ENCODE data around the gene SYDE1.
"Not testable (repeated sequence)": the region's sequence is repeated elsewhere in the genome, so short reads cannot be mapped to it uniquely, and the experiment has no call there.

SYDE1 gene

DNA sequence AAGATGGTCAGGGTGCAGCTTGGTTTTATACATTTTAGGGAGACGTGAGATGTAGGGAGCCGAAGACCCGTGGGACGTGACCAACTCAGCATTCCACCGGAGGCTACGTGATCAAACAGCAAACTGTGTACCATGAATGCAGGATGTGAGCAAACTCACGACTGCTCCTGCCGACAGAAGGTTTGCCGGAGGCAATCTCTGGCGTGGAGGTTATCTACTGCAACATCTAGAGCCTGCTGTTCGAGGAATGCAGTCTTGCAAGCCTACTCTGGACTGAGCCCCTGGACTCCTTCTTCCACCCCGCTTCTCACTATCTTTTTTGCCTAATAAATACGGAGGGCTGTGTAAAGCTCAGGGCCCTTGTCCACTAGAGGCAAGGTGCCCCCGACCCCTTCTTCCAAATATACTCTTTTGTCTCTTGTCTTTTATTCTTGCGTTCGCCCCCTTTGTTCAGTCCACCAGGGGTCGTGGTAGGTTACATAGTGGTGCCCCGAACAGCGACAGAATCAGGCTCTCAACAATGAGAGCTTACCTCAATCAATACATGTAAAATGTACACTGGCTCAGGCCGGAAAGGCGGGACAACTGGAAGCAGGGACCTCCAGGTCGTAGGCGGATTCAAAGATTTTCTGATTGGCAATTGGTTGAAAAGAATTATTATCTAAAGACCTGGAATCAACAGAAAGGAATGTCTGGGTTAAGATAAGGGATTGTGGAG lies 34.1 kb upstream of the SYDE1 start:
- Histone ChIP-seq H3K9me3 (ENCODE audit: low read length) (no peaks in the 10 kb centered on the region), H4K20me1 (ENCODE audit: insufficient read depth, low read length) (no peaks in the 10 kb centered on the region), H3K9me2 (ENCODE audit: low read depth, low read length) (no peaks in the 10 kb centered on the region), H3K4me2 (ENCODE audit: low read length) (no peak overlapping the region), H3K79me2 (ENCODE audit: insufficient read depth, low read length) (no peaks in the 10 kb centered on the region), H3K4me3 (ENCODE audit: low read depth, low read length, poor library complexity, severe bottlenecking) (no peak overlapping the region), H3F3A (ENCODE audit: insufficient read depth, low read length) (no peaks in the 10 kb centered on the region), H3K27ac (ENCODE audit: low read depth, low read length, poor library complexity, severe bottlenecking) (no peak overlapping the region), H3K36me3 (ENCODE audit: insufficient read depth, low read length) (no peaks in the 10 kb centered on the region), H3K27me3 (ENCODE audit: insufficient read depth, low read length) (no peaks in the 10 kb centered on the region), H2AFZ (ENCODE audit: low read length) (no peak overlapping the region), H3K9ac (ENCODE audit: low read length) (no peak overlapping the region), H3K4me1 (ENCODE audit: insufficient read depth, low read length, severe bottlenecking) (no peaks in the 10 kb centered on the region)
- TF ChIP-seq CTCF (IDR thresholded peaks at IDR 0.05; ENCODE audit: low read length) (peak; percentile 31; the same call in 1 of the 2 replicates), EZH2 (IDR thresholded peaks at IDR 0.05; ENCODE audit: borderline replicate concordance, low read length) (no peak)

DNA sequence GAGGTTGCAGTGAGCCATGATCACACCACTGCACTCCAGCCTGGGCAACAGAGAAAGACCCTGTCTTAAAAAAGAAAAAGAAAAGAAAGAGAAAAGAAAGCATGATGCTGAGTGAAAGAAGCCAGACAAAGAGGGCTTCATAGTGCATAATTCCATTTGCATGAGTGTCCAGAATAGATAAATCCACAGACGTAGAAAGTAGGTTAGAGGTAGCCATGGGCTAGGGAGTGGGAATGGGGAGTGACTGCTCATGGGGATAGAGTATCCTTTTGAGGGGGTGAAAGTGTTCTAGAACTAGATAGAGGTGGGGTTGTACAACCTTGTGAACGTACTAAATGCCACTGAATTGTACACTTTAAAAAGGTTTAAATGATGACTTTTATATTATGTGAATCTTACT lies 32.8 kb upstream of the SYDE1 start:
- H3K27ac ChIP-seq (ENCODE audit: low read depth, low read length, poor library complexity, severe bottlenecking): no peak overlapping the region

GRCh38 chr19:15075806-15076205 lies 31.4 kb upstream of the SYDE1 start:
- Histone ChIP-seq H3K4me2 (ENCODE audit: low read length) (no peak overlapping the region), H3K27ac (ENCODE audit: low read depth, low read length, poor library complexity, severe bottlenecking) (no peak overlapping the region), H3K9me2 (ENCODE audit: low read depth, low read length) (no peaks in the 10 kb centered on the region), H3K36me3 (ENCODE audit: insufficient read depth, low read length) (no peaks in the 10 kb centered on the region), H4K20me1 (ENCODE audit: insufficient read depth, low read length) (no peaks in the 10 kb centered on the region), H3K79me2 (ENCODE audit: insufficient read depth, low read length) (no peaks in the 10 kb centered on the region), H3K9me3 (ENCODE audit: low read length) (no peaks in the 10 kb centered on the region), H3K4me1 (ENCODE audit: insufficient read depth, low read length, severe bottlenecking) (no peaks in the 10 kb centered on the region), H3K4me3 (ENCODE audit: low read depth, low read length, poor library complexity, severe bottlenecking) (no peak overlapping the region), H3K27me3 (ENCODE audit: insufficient read depth, low read length) (no peaks in the 10 kb centered on the region), H3K9ac (ENCODE audit: low read length) (no peak overlapping the region), H3F3A (ENCODE audit: insufficient read depth, low read length) (no peaks in the 10 kb centered on the region), H2AFZ (ENCODE audit: low read length) (no peak overlapping the region)
- no peak for TF ChIP-seq CTCF (IDR thresholded peaks at IDR 0.05; ENCODE audit: low read length)
- TF ChIP-seq EZH2 (IDR thresholded peaks at IDR 0.05; ENCODE audit: borderline replicate concordance, low read length): no peak

More for the DNA sequence above, 32.8 kb upstream of the SYDE1 start:
- Histone ChIP-seq H3K36me3 (ENCODE audit: insufficient read depth, low read length) (no peaks in the 10 kb centered on the region), H3K4me3 (ENCODE audit: low read depth, low read length, poor library complexity, severe bottlenecking) (no peak overlapping the region), H3K79me2 (ENCODE audit: insufficient read depth, low read length) (no peaks in the 10 kb centered on the region), H3F3A (ENCODE audit: insufficient read depth, low read length) (no peaks in the 10 kb centered on the region), H3K9me2 (ENCODE audit: low read depth, low read length) (no peaks in the 10 kb centered on the region), H3K27me3 (ENCODE audit: insufficient read depth, low read length) (no peaks in the 10 kb centered on the region), H2AFZ (ENCODE audit: low read length) (no peak overlapping the region), H3K9me3 (ENCODE audit: low read length) (no peaks in the 10 kb centered on the region), H4K20me1 (ENCODE audit: insufficient read depth, low read length) (no peaks in the 10 kb centered on the region), H3K4me2 (ENCODE audit: low read length) (no peak overlapping the region), H3K4me1 (ENCODE audit: insufficient read depth, low read length, severe bottlenecking) (no peaks in the 10 kb centered on the region), H3K9ac (ENCODE audit: low read length) (no peak overlapping the region)
- TF ChIP-seq EZH2 (IDR thresholded peaks at IDR 0.05; ENCODE audit: borderline replicate concordance, low read length): no peak
- TF ChIP-seq CTCF (IDR thresholded peaks at IDR 0.05; ENCODE audit: low read length): no peak

- H3K27me3 ChIP-seq (ENCODE audit: insufficient read depth, low read length); H3K4me2 ChIP-seq (ENCODE audit: low read length); H2AFZ ChIP-seq (ENCODE audit: low read length); H3K79me2 ChIP-seq (ENCODE audit: insufficient read depth, low read length); H4K20me1 ChIP-seq (ENCODE audit: insufficient read depth, low read length); H3K27ac ChIP-seq (ENCODE audit: low read depth, low read length, poor library complexity, severe bottlenecking); H3K9me3 ChIP-seq (ENCODE audit: low read length); H3F3A ChIP-seq (ENCODE audit: insufficient read depth, low read length); H3K4me1 ChIP-seq (ENCODE audit: insufficient read depth, low read length, severe bottlenecking); H3K9ac ChIP-seq (ENCODE audit: low read length); H3K9me2 ChIP-seq (ENCODE audit: low read depth, low read length); H3K36me3 ChIP-seq (ENCODE audit: insufficient read depth, low read length); H3K4me3 ChIP-seq (ENCODE audit: low read depth, low read length, poor library complexity, severe bottlenecking): not testable (repeated sequence)
Observed at GRCh38 chr19:15080002-15080401, 27.2 kb upstream of the SYDE1 start.
